GOT3 (cell line): ENCODE data around the gene C2orf76.
"Not testable (repeated sequence)": the region's sequence is repeated elsewhere in the genome, so short reads cannot be mapped to it uniquely, and the experiment has no call there.

Experiments
- DNase-seq: peaks from one replicate; lab custom pipeline; 2025; ENCODE audit warnings: mixed read lengths; lab: John Stamatoyannopoulos, UW

Gene C2orf76

DNA sequence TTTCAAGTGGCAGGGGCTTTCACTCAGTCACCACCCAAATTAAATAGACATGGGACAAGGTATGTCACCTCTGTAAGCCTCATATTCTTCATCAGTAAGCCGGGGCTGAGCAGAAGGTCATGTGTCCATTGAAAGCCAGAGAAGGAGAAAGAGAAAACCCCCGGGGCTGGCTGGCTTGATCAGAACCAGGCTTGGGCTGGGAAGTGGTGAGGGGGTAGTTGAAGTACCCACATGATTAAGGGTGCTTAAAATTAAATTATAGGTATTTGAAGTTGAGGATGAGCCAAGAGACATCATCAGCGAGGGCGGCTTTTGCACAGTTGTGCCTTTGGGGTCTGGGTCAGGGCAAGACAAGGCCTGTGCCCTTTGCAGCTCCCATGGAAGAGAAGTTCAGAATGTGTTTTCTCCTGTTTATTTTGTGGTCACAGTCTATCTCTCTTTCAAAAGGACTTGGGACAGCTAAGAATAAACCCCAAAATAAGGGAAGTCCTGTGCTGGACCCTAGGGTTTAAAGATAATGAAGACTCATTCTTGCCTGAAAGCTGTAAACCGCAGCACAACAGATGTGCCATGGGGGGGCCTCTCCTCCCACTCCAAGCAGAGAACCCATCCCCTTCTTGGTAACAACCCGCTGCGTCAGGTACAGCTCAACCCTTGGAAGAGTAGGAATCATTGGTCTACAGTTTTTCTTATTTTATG lies 10.8 kb upstream of the C2orf76 start:
- no peak for DNase-seq

DNA sequence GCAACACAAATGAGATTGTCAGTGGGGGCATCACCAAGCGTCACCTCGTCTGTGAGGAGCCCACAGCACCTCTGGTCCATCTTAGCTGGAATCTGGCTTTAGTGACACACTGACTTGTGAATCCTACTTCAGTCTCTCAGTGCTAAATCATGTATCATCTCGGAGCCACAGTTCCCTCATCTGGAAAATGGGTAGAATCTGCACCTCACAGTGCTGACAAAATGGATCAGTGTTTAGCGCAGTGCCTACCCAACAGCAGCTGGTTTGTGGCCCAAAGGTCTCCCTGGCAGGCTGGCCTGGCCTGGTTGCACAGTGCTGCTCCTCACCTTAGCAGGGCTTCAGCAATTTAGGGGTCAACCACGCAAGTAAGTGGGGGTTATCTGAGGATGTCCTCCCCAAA lies 10.2 kb upstream of the C2orf76 start:
- no peak for DNase-seq

DNA sequence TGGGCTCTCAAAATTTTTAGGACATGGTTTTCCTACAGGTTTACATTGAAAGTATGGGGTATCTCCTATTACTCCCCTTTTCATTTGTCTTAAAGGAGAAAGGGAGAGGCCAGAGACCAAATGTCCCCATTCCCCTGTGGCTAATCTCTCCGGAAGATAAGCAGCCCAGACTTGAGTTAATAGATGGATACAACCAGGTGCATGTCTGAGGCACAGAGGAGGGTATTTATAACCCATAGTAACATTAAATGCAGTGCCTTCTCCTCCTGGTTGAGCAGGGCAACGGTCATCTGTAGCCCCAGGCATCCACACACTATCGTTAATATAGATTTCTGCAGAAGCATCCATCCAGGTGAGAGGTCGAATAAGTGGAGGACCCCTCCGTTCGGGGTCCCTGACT lies 9.8 kb upstream of the C2orf76 start:
- not testable (repeated sequence) for DNase-seq

- DNase-seq, result not testable (repeated sequence)
These were observed 7.5 kb upstream of the C2orf76 start for GRCh38 chr2:119373907-119374745.

DNA sequence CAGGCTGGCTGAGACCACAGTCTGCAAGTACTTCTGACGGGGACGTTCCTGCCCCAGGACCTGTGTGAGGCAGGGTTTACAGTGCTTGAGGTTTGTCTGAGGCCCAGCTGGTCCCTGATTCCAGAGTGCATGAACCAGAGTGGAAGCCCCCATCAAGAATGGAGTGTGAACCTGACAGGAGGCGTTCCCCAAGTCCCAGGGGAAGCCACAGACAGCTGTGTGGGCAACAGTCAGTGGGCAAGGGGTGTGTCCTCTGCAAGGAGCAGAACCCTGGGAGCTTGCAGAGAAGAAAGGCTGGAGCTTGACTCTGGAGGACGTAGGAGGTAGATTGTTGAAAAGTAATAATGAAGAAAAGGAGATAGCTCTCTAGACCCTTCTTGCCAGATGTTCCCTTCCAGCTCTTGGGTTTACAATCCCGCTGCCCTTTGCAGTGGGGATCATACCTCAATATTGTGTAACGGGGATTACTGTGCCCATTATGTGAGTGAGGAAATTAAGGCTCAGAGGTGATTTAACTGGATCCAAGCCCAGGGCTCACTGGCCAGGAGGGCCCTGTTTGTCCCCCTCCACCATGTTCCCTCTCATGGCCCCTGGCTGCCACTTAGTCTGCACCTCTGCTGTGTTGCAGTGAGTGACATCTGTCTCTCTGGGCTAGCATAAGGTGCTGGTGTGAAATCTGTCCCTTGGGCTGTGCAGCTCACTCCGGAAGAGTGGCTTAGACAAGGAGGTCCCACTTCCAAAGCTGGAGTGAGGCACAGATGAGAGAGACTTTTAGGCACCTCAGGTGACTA lies 6.3 kb upstream of the C2orf76 start:
- no peak for DNase-seq

GRCh38 chr2:119371111-119371510 lies 4.5 kb upstream of the C2orf76 start:
- no peak for DNase-seq

DNA sequence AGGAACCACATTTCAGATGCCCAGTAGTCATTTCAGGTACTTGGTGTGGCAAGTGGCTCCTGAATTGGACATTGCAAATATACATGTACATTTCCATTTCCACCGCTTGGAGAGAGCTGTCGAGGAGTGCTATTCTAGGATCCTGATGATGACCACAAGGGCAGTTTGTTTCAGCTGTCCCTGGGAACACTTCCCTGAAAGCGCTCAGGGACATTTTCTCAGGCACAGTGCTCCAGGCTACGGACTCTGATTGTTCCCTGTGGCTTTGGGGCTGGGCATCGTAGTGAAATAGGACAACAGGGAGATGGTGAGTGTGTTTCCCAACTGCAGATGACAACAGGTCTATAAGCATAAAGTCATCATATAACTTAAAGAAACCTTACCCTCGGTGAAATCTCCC lies 3.2 kb upstream of the C2orf76 start:
- DNase-seq, result no peak

DNA sequence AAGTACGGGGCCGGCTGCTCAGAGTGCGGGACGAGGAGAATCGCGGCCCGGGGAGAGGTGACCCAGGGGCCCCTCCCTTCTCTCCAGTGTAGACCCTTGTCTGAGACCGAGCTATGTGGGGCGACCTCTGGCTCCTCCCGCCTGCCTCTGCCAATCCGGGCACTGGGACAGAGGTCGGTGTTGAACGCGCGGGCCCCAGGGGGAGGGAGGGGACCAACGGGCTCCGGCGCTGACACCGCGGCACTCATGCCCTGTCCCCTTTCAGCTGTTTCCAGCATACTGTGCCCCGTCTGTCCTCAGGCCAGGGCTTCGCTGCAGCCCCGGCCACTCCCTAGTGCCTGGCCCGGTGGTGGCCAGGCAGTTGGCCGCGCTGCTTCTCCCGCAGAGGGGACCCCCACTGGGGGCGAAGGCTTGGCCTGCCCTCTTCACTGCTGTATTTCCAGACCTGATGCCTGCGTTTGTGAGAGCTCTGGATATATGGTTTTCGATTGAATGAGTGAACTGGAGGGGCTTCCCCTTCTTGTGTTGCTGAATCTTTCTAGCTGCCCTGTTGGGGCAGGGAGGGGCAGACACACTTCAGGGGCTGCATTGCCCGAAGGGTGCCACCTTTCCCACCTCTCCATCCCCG lies 952 bp upstream of the C2orf76 start:
- DNase-seq, result no peak

DNA sequence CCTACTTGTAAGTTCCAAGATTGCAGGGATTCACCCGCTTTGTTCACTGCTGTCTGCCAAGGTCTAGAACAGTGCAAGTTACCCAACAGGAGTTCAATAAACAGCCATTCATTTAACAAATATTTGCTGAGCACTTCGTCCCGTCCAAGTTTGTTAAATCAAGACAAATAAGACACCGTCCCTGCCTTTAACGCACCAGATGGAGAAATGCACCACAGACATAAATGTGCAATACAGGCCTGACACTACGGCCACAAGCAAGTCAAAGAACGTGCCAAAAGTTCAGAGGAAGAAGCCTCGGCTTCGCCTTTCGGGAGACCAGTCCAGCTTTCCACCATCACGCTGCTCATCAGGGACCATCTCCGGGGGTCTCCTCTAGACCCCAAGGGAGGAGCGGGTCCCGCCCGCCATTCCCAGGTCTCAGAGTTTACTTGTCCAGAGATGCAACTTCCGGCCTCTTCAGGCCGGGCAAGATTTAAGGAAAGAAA lies 429 bp downstream of the C2orf76 start:
- DNase-seq, result no peak

GRCh38 chr2:119365436-119365835 lies 1.2 kb downstream of the C2orf76 start:
- DNase-seq, result no peak

- DNase-seq, result no peak
These were observed 1.8 kb downstream of the C2orf76 start for GRCh38 chr2:119364798-119365197.

- DNase-seq, result no peak
These were observed 6.1 kb downstream of the C2orf76 start for GRCh38 chr2:119360423-119360966.

DNA sequence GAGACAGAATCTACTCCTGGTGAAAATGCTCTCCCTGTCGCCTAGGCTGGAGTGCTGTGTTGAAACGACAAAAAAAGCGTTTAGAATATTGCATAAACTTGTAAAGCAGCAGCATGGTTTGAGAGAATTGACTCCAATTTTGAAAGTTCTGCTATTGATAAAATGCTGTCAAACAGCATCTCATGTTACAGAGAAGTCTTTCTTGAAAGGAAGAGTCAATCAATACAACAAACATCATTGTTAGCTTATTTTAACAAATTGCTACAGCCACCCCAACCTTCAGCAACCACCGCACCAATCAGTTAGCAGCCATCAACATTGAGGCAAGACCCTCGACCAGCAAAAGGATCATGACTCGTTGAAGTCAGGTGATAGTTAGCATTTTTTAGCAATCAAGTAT lies 6.9 kb downstream of the C2orf76 start:
- DNase-seq, result no peak

DNA sequence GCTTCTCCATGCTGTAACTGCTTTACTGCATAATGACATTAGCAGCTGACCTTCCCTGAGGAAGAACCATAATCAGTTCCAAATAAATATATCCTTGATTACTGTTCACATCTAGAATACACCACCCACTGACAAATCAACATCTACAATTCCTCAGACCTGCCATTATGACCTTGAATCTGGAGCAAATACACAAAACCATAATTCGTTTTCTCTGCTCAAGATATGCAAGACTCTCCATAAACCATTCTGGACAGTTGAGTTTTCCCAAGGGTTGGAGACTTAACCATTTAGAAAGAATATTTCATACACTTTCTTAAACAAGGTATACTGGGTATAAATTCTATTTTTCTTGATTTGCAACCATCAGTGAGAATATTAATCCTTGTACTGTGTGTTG lies 11.8 kb downstream of the C2orf76 start:
- no peak for DNase-seq

- DNase-seq, result no peak
These were observed 14.3 kb downstream of the C2orf76 start for GRCh38 chr2:119352357-119352756.

GRCh38 chr2:119350311-119350998 lies 16.2 kb downstream of the C2orf76 start:
- DNase-seq, result no peak

- no peak for DNase-seq
These were observed 17.3 kb downstream of the C2orf76 start for GRCh38 chr2:119349289-119349688.

DNA sequence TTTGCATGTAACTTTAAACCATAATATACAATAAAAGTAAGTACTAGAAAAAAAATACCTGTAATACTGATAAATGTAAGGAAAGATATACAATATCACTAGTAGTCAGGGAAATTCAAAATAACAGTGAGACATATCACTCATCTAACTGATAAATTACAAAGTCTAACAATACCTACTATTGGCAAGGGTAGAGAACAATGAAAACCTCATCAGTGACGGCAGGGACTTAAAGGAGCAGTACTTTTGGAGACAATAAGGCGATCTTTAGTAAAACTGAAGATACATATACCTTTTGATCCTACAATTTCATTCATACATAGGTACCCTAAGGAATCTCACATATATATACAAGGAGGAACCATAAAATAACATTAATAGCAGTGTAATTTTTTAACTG lies 24.9 kb downstream of the C2orf76 start:
- DNase-seq, result no peak

- DNase-seq, result no peak
These were observed 27.1 kb downstream of the C2orf76 start for GRCh38 chr2:119339562-119339923.

- DNase-seq, result no peak
These were observed 27.6 kb downstream of the C2orf76 start for GRCh38 chr2:119338826-119339561.
